HG03460 (cell line): ENCODE measurements around the gene PFN2.

Experiments used
- ATAC-seq: cut with Tn5 transposase; IDR thresholded peaks from one replicate; pipeline ENCODE4 v1.9.1; 2021; ENCODE audit not compliant: unreplicated experiment

The PFN2 gene

DNA sequence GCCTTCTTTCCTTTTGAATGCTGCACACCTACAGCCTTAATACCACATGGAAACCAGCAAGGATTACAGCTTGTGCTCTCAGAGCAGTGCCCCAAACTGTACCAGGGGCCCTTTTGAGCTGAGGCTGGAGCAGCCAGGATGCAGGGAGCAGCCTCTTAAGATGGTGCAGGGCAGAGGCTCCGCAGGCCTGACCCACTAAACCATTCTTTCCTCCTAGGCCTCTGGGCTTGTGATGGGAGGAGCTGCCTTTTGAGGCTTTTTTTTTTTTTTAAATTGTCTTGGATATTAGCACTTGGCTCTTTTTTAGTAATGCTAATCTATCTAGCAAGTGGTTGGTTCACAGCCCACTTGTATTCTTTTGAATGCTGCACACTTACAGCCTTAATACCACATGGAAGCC lies 37.7 kb downstream of the PFN2 start:
- no peak for ATAC-seq

DNA sequence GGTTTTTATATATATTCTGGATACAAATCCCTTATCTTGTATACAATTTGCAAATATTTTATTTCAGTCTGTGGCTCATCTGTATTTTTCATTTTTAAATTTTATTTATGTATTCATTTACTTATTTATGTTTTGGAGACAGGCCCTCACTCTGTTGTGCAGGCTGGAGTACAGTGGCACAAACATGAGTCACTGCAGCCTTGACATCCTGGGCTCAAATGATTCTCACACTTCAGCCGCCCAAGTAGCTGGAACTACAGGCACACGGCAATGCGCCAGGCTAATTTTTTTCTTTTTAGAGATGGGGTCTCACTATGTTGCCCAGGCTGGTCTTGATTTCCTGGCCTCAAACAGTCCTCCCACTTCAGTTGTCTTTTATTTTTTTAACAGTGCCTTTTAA lies 50.6 kb downstream of the PFN2 start:
- no peak for ATAC-seq

DNA sequence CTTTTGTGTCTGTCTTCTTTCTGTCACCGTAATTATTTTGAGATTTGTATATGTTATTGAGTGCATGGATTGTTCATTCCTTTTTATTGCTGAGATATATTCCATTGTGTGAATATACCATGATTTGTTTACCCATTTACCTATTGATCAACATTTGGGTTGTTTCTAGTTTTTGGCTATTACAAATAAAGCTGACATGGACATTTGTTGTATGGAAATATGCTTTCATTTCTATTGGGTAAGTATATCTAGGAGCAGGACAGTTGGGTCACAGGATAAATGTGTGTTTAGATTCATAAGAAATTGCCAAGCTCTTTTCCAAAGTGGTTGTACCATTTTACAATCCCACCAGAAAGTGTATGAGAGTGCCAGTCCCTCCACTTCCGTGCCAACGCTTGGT lies 51.2 kb downstream of the PFN2 start:
- no peak for ATAC-seq

DNA sequence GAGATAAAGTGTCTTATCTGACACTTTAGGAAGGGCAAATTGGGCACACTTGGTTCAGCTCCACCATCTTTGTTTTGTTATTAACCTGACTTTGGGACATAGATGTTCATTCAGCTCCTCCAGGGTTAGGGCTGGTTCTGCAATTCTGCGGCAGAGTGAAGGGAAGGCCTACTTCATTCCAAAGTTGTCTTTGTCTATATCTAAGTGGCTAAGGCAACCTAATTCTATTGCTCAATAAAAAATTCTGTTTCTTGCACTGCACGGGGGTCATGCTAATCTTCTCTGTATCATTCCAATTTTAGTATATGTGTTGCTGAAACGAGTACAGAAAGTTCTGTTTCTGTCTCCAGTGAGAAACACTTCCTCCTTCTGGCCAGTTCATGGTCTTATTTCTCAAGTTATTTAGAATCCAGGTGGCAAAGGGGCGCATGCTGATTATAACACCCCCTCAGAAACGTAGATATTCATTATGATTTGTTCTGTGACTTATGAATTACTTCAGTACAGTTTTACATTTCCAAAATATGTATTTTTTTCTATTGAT lies 53.5 kb downstream of the PFN2 start:
- ATAC-seq: no peak
